Suprapubic skin (tissue), 4 donors: ENCODE results near the gene USP3. TPM values are rescaled to one million over a fixed set of nuclear protein-coding genes. Genes with fewer than 3 reads are reported as not detected.

ENCODE experiments used
- DNase-seq, 2 donors: peaks; one replicate each; pipeline ENCODE4 v3.0.0-alpha.2; 2019; ENCODE audit warnings: low spot score in 2 of 2
- H3K27ac ChIP-seq: fragments of 200-600 bp; sonication (generic); one replicate; pipeline ENCODE4 v1.5.1; 2019
- H3K27me3 ChIP-seq: fragments of 200-600 bp; sonication (generic); one replicate; pipeline ENCODE4 v1.5.1; 2019
- H3K36me3 ChIP-seq: fragments of 200-600 bp; sonication (generic); one replicate; pipeline ENCODE4 v1.5.1; 2019
- H3K4me1 ChIP-seq: fragments of 200-600 bp; sonication (generic); one replicate; pipeline ENCODE4 v1.5.1; 2019
- H3K4me3 ChIP-seq: fragments of 200-600 bp; sonication (generic); one replicate; pipeline ENCODE4 v1.5.1; 2019; ENCODE audit warnings: mild to moderate bottlenecking
- H3K9me3 ChIP-seq: fragments of 200-600 bp; sonication (generic); one replicate; pipeline ENCODE4 v1.5.1; 2019
- CTCF ChIP-seq, 2 donors: fragments of 200-600 bp in 1 of 2; fragments of 450-650 bp in 1 of 2; sonication (generic) in 1 of 2; IDR thresholded peaks; one replicate each; pipeline ENCODE4 v1.5.1; 2016 to 2019; ENCODE audit warnings: antibody characterized with exemption in 2 of 2, mild to moderate bottlenecking in 1 of 2, moderate library complexity in 1 of 2
- EP300 ChIP-seq: sonication (generic); formaldehyde crosslinking; IDR thresholded peaks from one replicate; pipeline ENCODE4 v1.6.1; 2017; ENCODE audit warnings: antibody characterized with exemption
- POLR2A ChIP-seq, 2 donors: fragments of 450-650 bp; IDR thresholded peaks; one replicate each; pipeline ENCODE4 v1.6.1; 2017; ENCODE audit warnings: antibody characterized with exemption in 2 of 2, mild to moderate bottlenecking in 2 of 2, moderate library complexity in 2 of 2
- POLR2AphosphoS5 ChIP-seq, 3 donors: sonication (generic); formaldehyde crosslinking; IDR thresholded peaks; one replicate each; pipeline ENCODE4 v1.6.1; 2017; ENCODE audit warnings: antibody characterized with exemption in 3 of 3
- WGBS: methylation state at CpG from one replicate; pipeline ENCODE4 v1.1.5; 2018; 5-methylcytosine and 5-hydroxymethylcytosine counted together
- total RNA-seq, 4 donors: library from RNA; depleted of rRNA; stranded (reverse); fragments of >200 nt; gene quantifications; one replicate each; pipeline ENCODE4 v1.1.0, GENCODE V29; 2016

Gene USP3
- total RNA-seq, 4 donors from 2014 or later, result 43.2 to 105 (median 48.0) TPM

DNA sequence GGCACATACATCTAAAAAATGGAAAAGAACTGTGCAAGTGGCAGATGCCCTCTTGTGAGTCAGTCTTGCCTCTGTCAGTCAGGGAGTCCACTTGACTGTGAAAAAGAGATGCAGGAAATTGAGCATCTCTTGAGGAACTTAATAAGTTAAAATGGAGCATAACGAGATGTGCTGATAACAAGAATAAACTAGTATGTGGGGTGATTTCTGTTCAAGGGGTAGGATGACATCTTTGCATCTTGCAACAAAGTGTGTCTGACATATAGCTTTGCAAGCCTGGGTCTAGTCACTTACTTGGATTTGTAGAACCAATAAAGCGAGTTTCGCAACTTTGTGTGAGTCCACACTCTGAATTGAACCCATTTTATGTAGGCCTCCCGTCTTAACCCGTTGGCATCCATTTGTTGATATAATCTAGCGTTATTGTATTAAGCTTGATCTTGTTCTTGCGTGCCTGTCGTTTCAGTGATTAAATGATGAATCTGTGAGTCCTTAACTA is 2.2 kb downstream of the USP3 start:
- H3K4me1 ChIP-seq, result peaks cover 79% of the 10 kb centered on the region
- H3K27ac ChIP-seq, result no peak overlapping the region
- no peaks in the 10 kb centered on the region for H3K27me3 ChIP-seq
- H3K36me3 ChIP-seq, result no peaks in the 10 kb centered on the region
- H3K9me3 ChIP-seq, result no peaks in the 10 kb centered on the region
- WGBS, result 31% methylated on average over 8 of the region's 8 CpGs
- peak overlapping the region; percentile 90 for H3K4me3 ChIP-seq
- TF ChIP-seq POLR2AphosphoS5 (IDR thresholded peaks at IDR 0.05) (no peak), EP300 (no peak), CTCF (IDR thresholded peaks at IDR 0.05) (no peak), POLR2A (IDR thresholded peaks at IDR 0.05) (no peak)
- no peak for DNase-seq

GRCh38 chr15:63507878-63508818 is 3.8 kb downstream of the USP3 start:
- H3K27ac ChIP-seq, result no peak overlapping the region
- H3K36me3 ChIP-seq, result no peaks in the 10 kb centered on the region
- DNase-seq, result no peak
- H3K4me3 ChIP-seq, result no peak overlapping the region
- TF ChIP-seq POLR2AphosphoS5 (IDR thresholded peaks at IDR 0.05) (no peak), CTCF (IDR thresholded peaks at IDR 0.05) (no peak), POLR2A (IDR thresholded peaks at IDR 0.05) (no peak), EP300 (no peak)
- 23% methylated on average over 2 of the region's 2 CpGs for WGBS
- no peaks in the 10 kb centered on the region for H3K9me3 ChIP-seq
- H3K4me1 ChIP-seq, result peaks cover 75% of the 10 kb centered on the region
- no peaks in the 10 kb centered on the region for H3K27me3 ChIP-seq

- 72% methylated on average over 6 of the region's 6 CpGs for WGBS
- no peak for DNase-seq
- Histone ChIP-seq H3K4me1 (peaks cover 76% of the 10 kb centered on the region), H3K36me3 (no peaks in the 10 kb centered on the region), H3K9me3 (no peaks in the 10 kb centered on the region), H3K27me3 (no peaks in the 10 kb centered on the region), H3K27ac (no peak overlapping the region), H3K4me3 (no peak overlapping the region)
- TF ChIP-seq POLR2A (IDR thresholded peaks at IDR 0.05) (no peak), CTCF (IDR thresholded peaks at IDR 0.05) (no peak), EP300 (no peak), POLR2AphosphoS5 (IDR thresholded peaks at IDR 0.05) (no peak)
Measured at GRCh38 chr15:63509056-63509954, 4.9 kb downstream of the USP3 start.

- WGBS, result 36% methylated on average over 5 of the region's 5 CpGs
- Histone ChIP-seq H3K27ac (no peak overlapping the region), H3K4me3 (no peak overlapping the region), H3K4me1 (peaks cover 85% of the 10 kb centered on the region), H3K9me3 (no peaks in the 10 kb centered on the region), H3K36me3 (no peaks in the 10 kb centered on the region), H3K27me3 (no peaks in the 10 kb centered on the region)
- DNase-seq, result no peak
- TF ChIP-seq EP300 (no peak), CTCF (IDR thresholded peaks at IDR 0.05) (no peak), POLR2A (IDR thresholded peaks at IDR 0.05) (no peak), POLR2AphosphoS5 (IDR thresholded peaks at IDR 0.05) (no peak)
Measured at GRCh38 chr15:63509955-63510940, 5.9 kb downstream of the USP3 start.
